ENCODE measurements around the gene LDLR. TPM values are rescaled to one million over a fixed set of nuclear protein-coding genes. Genes with fewer than 3 reads are reported as not detected.

LDLR gene
- total RNA-seq, 4 donors from 2014 or later = 22.6 to 45.6 (median 35.7) TPM

- TF ChIP-seq CTCF (IDR thresholded peaks at IDR 0.05) = no peak
- TF ChIP-seq EP300 (IDR thresholded peaks at IDR 0.05) = no peak
- no peak for TF ChIP-seq POLR2A (IDR thresholded peaks at IDR 0.05)
- WGBS, 2 donors = 73 to 79% methylated on average over 8 of the region's 8 CpGs
These were observed 34.6 kb upstream of the LDLR start for GRCh38 chr19:11054628-11055027.

GRCh38 chr19:11058246-11059030 lies 30.8 kb upstream of the LDLR start:
- WGBS, 2 donors = 90 to 92% methylated on average over 20 to 31 of the region's 34 CpGs
- peaks cover 0 to 92% (median 0%) of the 10 kb centered on the region in 3 donors for H3K36me3 ChIP-seq
- H3K4me3 ChIP-seq = no peak overlapping the region

More at GRCh38 chr19:11054628-11055027, 34.6 kb upstream of the LDLR start:
- Histone ChIP-seq H3K4me3 (no peak overlapping the region), H3K9me3 (no peaks in the 10 kb centered on the region), H3K36me3 (peaks cover 0 to 80% (median 0%) of the 10 kb centered on the region in 3 donors), H3K27me3 (no peaks in the 10 kb centered on the region), H3K27ac (no peak overlapping the region), H3K4me1 (peaks cover 0 to 3% (median 0%) of the 10 kb centered on the region in 4 donors)
- no peak for DNase-seq (ENCODE audit: low spot score in 2 of 2)

GRCh38 chr19:11059511-11060358 lies 29.5 kb upstream of the LDLR start:
- Histone ChIP-seq H3K27me3 (no peaks in the 10 kb centered on the region), H3K4me1 (no peaks in the 10 kb centered on the region), H3K36me3 (peaks cover 0 to 88% (median 0%) of the 10 kb centered on the region in 3 donors), H3K9me3 (no peaks in the 10 kb centered on the region), H3K4me3 (no peak overlapping the region), H3K27ac (no peak overlapping the region)
- DNase-seq (ENCODE audit: low spot score in 2 of 2) = no peak
- TF ChIP-seq POLR2A (IDR thresholded peaks at IDR 0.05) (no peak), EP300 (IDR thresholded peaks at IDR 0.05) (no peak), CTCF (IDR thresholded peaks at IDR 0.05) (no peak)
- 89 to 93% methylated on average over 41 to 43 of the region's 43 CpGs for WGBS, 2 donors

More at GRCh38 chr19:11058246-11059030, 30.8 kb upstream of the LDLR start:
- no peaks in the 10 kb centered on the region for H3K4me1 ChIP-seq
- H3K27ac ChIP-seq = no peak overlapping the region
- no peaks in the 10 kb centered on the region for H3K9me3 ChIP-seq
- H3K27me3 ChIP-seq = no peaks in the 10 kb centered on the region
- TF ChIP-seq EP300 (IDR thresholded peaks at IDR 0.05) (no peak), CTCF (IDR thresholded peaks at IDR 0.05) (no peak), POLR2A (IDR thresholded peaks at IDR 0.05) (no peak)
- DNase-seq (ENCODE audit: low spot score in 2 of 2) = no peak

GRCh38 chr19:11061952-11062351 lies 27.3 kb upstream of the LDLR start:
- H3K4me3 ChIP-seq = no peak overlapping the region
- no peaks in the 10 kb centered on the region for H3K4me1 ChIP-seq
- H3K27ac ChIP-seq = no peak overlapping the region
- 83 to 88% methylated on average over 14 of the region's 14 CpGs for WGBS, 2 donors
- H3K27me3 ChIP-seq = no peaks in the 10 kb centered on the region
- peaks cover 0 to under 1% (median 0%) of the 10 kb centered on the region in 4 donors for H3K9me3 ChIP-seq
- peaks cover 0 to 91% (median 0%) of the 10 kb centered on the region in 3 donors for H3K36me3 ChIP-seq
- no peak for DNase-seq (ENCODE audit: low spot score in 2 of 2)
- no peak for TF ChIP-seq POLR2A (IDR thresholded peaks at IDR 0.05)
- no peak for TF ChIP-seq CTCF (IDR thresholded peaks at IDR 0.05)
- no peak for TF ChIP-seq EP300 (IDR thresholded peaks at IDR 0.05)

All from tibial nerve (tissue), 4 donors.